Tibial nerve (tissue), 4 donors: ENCODE data around the gene PSORS1C1. TPM values are rescaled to one million over a fixed set of nuclear protein-coding genes. Genes with fewer than 3 reads are reported as not detected.
"Not testable (repeated sequence)": the region's sequence is repeated elsewhere in the genome, so short reads cannot be mapped to it uniquely, and the experiment has no call there.

Experiments used
- DNase-seq, 2 donors: peaks; one replicate each; pipeline ENCODE4 v3.0.0-alpha.2; 2019; ENCODE audit warnings: low spot score in 2 of 2
- H3K27ac ChIP-seq, 4 donors: fragments of 200-600 bp; sonication (generic) in 3 of 4; one replicate each; pipeline ENCODE4 v1.5.1; 2017 to 2019; ENCODE audit warnings: mild to moderate bottlenecking in 1 of 4
- H3K27me3 ChIP-seq, 2 donors: fragments of 200-600 bp; sonication (generic) in 1 of 2; one replicate each; pipeline versions ENCODE4 v1.5.1 to v1.6.0; 2017 to 2019
- H3K36me3 ChIP-seq, 3 donors: fragments of 200-600 bp; sonication (generic); one replicate each; pipeline ENCODE4 v1.5.1; 2018 to 2019
- H3K4me1 ChIP-seq, 4 donors: fragments of 200-600 bp; sonication (generic) in 3 of 4; one replicate each; pipeline ENCODE4 v1.5.1; 2017 to 2019
- H3K4me3 ChIP-seq, 4 donors: fragments of 200-600 bp; sonication (generic) in 3 of 4; one replicate each; pipeline ENCODE4 v1.5.1; 2017 to 2019; ENCODE audit warnings: mild to moderate bottlenecking in 1 of 4, moderate library complexity in 1 of 4
- H3K9me3 ChIP-seq, 4 donors: fragments of 200-600 bp; sonication (generic) in 3 of 4; one replicate each; pipeline ENCODE4 v1.5.1; 2017 to 2019
- EP300 ChIP-seq, 2 donors: sonication (generic); formaldehyde crosslinking; IDR thresholded peaks; one replicate each; pipeline ENCODE4 v1.6.1; 2017; ENCODE audit warnings: antibody characterized with exemption in 2 of 2, mild to moderate bottlenecking in 1 of 2
- POLR2A ChIP-seq, 2 donors: fragments of 450-650 bp; IDR thresholded peaks; one replicate each; pipeline ENCODE4 v1.6.1; 2017; ENCODE audit warnings: antibody characterized with exemption in 2 of 2, mild to moderate bottlenecking in 2 of 2, moderate library complexity in 2 of 2
- WGBS, 2 donors: methylation state at CpG; one replicate each; pipeline ENCODE4 v1.1.5; 2018; 5-methylcytosine and 5-hydroxymethylcytosine counted together
- total RNA-seq, 4 donors: library from RNA; depleted of rRNA; stranded (reverse); fragments of >200 nt; gene quantifications; one replicate each; pipeline ENCODE4 v1.1.0, GENCODE V29; 2016
- TF ChIP-seq, protein P1 (sequence below), 5 experiments: fragments of 200-600 bp in 3 of 5; fragments of 450-650 bp in 2 of 5; sonication (generic) in 3 of 5; IDR thresholded peaks; one replicate each; pipeline ENCODE4 v1.5.1; 2016 to 2019; ENCODE audit warnings: antibody characterized with exemption in 5 of 5, mild to moderate bottlenecking in 3 of 5, moderate library complexity in 2 of 5

The PSORS1C1 gene
- total RNA-seq, 4 donors from 2014 or later = 0.42 to 8.5 (median 2.2) TPM

DNA sequence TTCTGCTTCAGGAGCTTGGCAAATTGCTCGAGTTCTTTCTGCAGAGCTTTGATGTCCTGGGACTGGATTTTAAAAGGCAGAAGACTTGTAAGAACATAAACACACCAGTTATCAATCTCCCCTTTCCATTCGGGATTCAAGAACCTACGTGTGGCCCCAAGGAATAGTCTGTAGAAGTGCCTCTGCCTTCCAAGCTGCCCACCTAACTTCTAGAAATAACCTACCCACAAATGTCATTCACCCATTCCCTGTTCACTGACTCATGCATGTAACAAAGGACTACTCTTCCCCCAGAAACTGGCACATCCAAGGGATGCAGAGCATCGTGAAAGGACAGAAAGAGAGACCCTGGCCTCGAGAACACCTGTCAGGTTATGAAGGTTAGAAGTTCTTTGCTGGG, 51.4 kb downstream of the PSORS1C1 start:
- Histone ChIP-seq H3K4me3 (no peak overlapping the region), H3K27ac (no peak overlapping the region), H3K36me3 (peaks cover 0 to 22% (median 0%) of the 10 kb centered on the region in 3 donors), H3K9me3 (no peaks in the 10 kb centered on the region), H3K4me1 (no peaks in the 10 kb centered on the region), H3K27me3 (no peaks in the 10 kb centered on the region)
- no peak for TF ChIP-seq POLR2A (IDR thresholded peaks at IDR 0.05)
- TF ChIP-seq, protein P1, sequence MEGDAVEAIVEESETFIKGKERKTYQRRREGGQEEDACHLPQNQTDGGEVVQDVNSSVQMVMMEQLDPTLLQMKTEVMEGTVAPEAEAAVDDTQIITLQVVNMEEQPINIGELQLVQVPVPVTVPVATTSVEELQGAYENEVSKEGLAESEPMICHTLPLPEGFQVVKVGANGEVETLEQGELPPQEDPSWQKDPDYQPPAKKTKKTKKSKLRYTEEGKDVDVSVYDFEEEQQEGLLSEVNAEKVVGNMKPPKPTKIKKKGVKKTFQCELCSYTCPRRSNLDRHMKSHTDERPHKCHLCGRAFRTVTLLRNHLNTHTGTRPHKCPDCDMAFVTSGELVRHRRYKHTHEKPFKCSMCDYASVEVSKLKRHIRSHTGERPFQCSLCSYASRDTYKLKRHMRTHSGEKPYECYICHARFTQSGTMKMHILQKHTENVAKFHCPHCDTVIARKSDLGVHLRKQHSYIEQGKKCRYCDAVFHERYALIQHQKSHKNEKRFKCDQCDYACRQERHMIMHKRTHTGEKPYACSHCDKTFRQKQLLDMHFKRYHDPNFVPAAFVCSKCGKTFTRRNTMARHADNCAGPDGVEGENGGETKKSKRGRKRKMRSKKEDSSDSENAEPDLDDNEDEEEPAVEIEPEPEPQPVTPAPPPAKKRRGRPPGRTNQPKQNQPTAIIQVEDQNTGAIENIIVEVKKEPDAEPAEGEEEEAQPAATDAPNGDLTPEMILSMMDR (IDR thresholded peaks at IDR 0.05) = no peak
- no peak for TF ChIP-seq EP300 (IDR thresholded peaks at IDR 0.05)
- 62 to 80% methylated on average over 5 of the region's 5 CpGs for WGBS, 2 donors
- no peak for DNase-seq

DNA sequence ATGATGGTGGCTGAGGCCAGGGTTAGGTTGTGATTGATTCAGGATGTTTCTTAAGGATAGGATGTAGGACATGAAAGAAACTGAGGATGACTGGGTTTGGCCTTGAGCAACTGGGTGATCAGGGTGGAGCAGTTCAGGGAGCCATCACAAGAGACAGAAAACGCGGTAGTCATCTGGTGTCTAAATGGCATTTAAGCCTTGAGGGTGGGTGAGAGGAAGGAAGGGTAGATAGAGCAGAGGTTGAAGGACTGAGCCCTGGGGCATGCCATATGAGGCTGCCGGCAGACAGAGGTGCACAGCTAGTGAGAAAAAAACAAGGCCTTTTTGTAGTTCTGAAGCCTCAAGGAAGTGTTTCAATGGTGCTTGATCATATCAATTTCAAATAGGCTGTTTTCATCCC, 54.0 kb downstream of the PSORS1C1 start:
- Histone ChIP-seq H3K4me3 (no peak overlapping the region), H3K9me3 (no peaks in the 10 kb centered on the region), H3K4me1 (no peaks in the 10 kb centered on the region), H3K27me3 (no peaks in the 10 kb centered on the region), H3K36me3 (no peaks in the 10 kb centered on the region), H3K27ac (no peak overlapping the region)
- TF ChIP-seq, protein P1 (IDR thresholded peaks at IDR 0.05) = no peak
- TF ChIP-seq POLR2A (IDR thresholded peaks at IDR 0.05) (no peak), EP300 (IDR thresholded peaks at IDR 0.05) (no peak)
- WGBS, 2 donors = 49 to 69% methylated on average over 3 of the region's 3 CpGs
- no peak for DNase-seq

DNA sequence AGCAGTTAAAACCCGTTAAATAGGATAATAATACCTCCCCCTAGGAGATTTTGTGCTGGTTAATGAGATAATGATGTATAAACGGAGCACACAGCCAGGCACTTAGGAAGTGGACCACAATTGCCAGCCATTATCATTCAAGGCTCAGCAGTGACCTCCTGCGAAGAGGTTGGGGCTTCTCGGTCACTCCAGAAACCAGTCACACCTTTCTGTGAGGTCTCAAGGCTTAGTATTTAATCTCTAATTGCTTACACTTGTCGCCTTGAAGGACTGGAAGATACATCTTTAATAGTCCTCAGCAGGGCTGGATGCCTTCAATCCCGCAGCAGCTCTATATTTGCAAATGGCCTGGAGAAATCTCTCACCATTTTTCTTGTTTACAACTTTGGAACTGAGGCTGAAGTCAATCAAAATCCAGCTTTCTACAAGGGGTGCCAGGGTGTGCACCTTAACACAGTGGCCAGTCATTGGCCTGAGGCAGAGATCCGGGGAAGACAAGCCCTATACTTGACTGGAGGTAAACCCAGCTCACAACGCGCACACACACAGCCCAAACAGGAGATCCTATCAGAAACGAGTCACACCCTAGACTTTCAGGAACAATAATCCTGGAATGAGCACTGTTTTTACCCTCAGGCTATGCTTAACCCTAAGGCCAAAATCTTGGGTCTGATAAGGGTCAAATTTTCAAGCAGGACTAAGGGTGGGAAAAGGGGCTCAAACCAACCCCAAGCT, 54.7 kb downstream of the PSORS1C1 start:
- WGBS, 2 donors = 72% methylated on average over 10 of the region's 10 CpGs
- TF ChIP-seq, protein P1 (IDR thresholded peaks at IDR 0.05) = no peak
- TF ChIP-seq EP300 (IDR thresholded peaks at IDR 0.05) = no peak
- TF ChIP-seq POLR2A (IDR thresholded peaks at IDR 0.05) = no peak
- Histone ChIP-seq H3K4me3 (no peak overlapping the region), H3K4me1 (no peaks in the 10 kb centered on the region), H3K27me3 (no peaks in the 10 kb centered on the region), H3K9me3 (no peaks in the 10 kb centered on the region), H3K27ac (no peak overlapping the region), H3K36me3 (no peaks in the 10 kb centered on the region)
- DNase-seq = no peak

DNA sequence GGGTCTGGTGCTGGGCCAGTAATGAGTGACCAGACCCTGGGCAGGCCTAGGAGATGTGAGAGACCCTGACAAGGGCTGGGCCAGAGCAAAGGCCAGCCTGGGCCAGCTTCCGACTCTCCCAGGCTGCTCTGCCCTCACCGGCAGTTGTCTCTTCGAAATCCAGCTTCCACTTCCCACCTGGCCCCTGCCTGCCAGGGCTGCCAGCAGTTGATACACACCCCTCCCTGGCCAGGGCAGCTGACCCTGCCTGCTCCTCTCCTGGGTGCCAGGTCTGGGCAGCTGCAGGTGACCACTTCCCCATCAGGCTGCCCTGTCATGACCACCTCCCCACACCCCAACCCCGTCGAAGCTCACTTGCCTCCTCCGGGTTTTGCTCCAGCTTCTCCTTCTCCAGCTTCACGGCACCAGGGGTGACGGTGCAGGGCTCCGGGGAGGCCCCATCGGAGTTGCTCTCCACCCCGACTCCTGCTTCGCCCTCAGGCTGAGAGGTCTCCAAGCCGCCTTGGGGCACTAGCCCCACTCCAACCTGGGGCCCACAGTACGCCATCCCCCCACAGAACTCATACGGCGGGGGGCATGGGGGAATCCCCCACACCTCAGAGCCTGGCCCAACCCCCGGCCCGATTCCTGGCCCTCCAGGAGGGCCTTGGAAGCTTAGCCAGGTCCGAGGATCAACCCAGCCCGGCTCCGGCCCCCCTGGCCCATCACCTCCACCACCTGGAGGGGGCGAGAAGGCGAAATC, 55.4 kb downstream of the PSORS1C1 start:
- DNase-seq, H3K27me3 ChIP-seq, H3K4me1 ChIP-seq, H3K36me3 ChIP-seq, H3K27ac ChIP-seq, H3K9me3 ChIP-seq, H3K4me3 ChIP-seq: not testable (repeated sequence)
- 53 to 60% methylated on average over 17 to 23 of the region's 23 CpGs for WGBS, 2 donors

DNA sequence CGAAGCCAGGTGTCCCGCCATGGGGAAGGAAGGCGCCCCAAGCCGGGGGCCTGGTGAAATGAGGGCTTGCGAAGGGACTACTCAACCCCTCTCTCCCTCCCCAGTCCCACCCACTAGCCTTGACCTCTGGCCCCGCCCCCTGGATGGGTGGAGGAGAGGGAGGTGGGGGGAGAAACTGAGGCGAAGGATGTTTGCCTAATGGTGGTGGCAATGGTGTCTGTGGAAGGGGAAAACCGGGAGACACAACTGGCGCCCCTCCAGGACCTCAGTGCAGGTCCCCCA, 55.9 kb downstream of the PSORS1C1 start, which contains the start of gene POU5F1:
Gene POU5F1, minus strand, starts transcription at position 83 of the 282 bp plus-strand sequence. Its CDS starts 62 bp downstream, at position 21.
- Histone ChIP-seq H3K4me3 (no peak within 1 kb of the TSS), H3K36me3 (no peaks in the 10 kb centered on the region), H3K27me3 (no peaks in the 10 kb centered on the region), H3K9me3 (no peaks in the 10 kb centered on the region), H3K27ac (no peak within 1 kb of the TSS), H3K4me1 (no peaks in the 10 kb centered on the region)
- WGBS, 2 donors = 50 to 57% methylated on average over 7 to 9 of the region's 9 CpGs
- TF ChIP-seq POLR2A (IDR thresholded peaks at IDR 0.05) (no peak), EP300 (IDR thresholded peaks at IDR 0.05) (no peak)
- TF ChIP-seq, protein P1 (IDR thresholded peaks at IDR 0.05) = no peak
- no peak for DNase-seq
